ENCODE measurements around the gene GPR157.

The GPR157 gene

GRCh38 chr1:9121496-9122409 lies 7.1 kb downstream of the GPR157 start:
- no peak for DNase-seq (ENCODE audit: extremely low read depth, low read depth)
- no peak for TF ChIP-seq CTCF (IDR thresholded peaks at IDR 0.05; ENCODE audit: low read depth, low read length)

GRCh38 chr1:9120312-9120958 lies 8.5 kb downstream of the GPR157 start:
- no peak for TF ChIP-seq CTCF (IDR thresholded peaks at IDR 0.05; ENCODE audit: low read depth, low read length)
- no peak for DNase-seq (ENCODE audit: extremely low read depth, low read depth)

GRCh38 chr1:9119745-9120144 lies 9.2 kb downstream of the GPR157 start:
- no peak for TF ChIP-seq CTCF (IDR thresholded peaks at IDR 0.05; ENCODE audit: low read depth, low read length)
- no peak for DNase-seq (ENCODE audit: extremely low read depth, low read depth)

- TF ChIP-seq CTCF (IDR thresholded peaks at IDR 0.05; ENCODE audit: low read depth, low read length), result no peak
- DNase-seq (ENCODE audit: extremely low read depth, low read depth), result no peak
Measured at GRCh38 chr1:9118186-9118585, 10.7 kb downstream of the GPR157 start.

- DNase-seq (ENCODE audit: extremely low read depth, low read depth), result no peak
Measured at GRCh38 chr1:9115351-9116205, 13.3 kb downstream of the GPR157 start.

More at GRCh38 chr1:9115351-9116205, 13.3 kb downstream of the GPR157 start:
- no peak for TF ChIP-seq CTCF (IDR thresholded peaks at IDR 0.05; ENCODE audit: low read depth, low read length)
